Tibial nerve (tissue), 4 donors: Measurements from ENCODE around the gene CD244. TPM values are rescaled to one million over a fixed set of nuclear protein-coding genes. Genes with fewer than 3 reads are reported as not detected.

Experiments used
- DNase-seq, 2 donors: peaks; one replicate each; pipeline ENCODE4 v3.0.0-alpha.2; 2019; ENCODE audit warnings: low spot score in 2 of 2
- H3K27ac ChIP-seq, 4 donors: fragments of 200-600 bp; sonication (generic) in 3 of 4; one replicate each; pipeline ENCODE4 v1.5.1; 2017 to 2019; ENCODE audit warnings: mild to moderate bottlenecking in 1 of 4
- H3K27me3 ChIP-seq, 2 donors: fragments of 200-600 bp; sonication (generic) in 1 of 2; one replicate each; pipeline versions ENCODE4 v1.5.1 to v1.6.0; 2017 to 2019
- H3K36me3 ChIP-seq, 3 donors: fragments of 200-600 bp; sonication (generic); one replicate each; pipeline ENCODE4 v1.5.1; 2018 to 2019
- H3K4me1 ChIP-seq, 4 donors: fragments of 200-600 bp; sonication (generic) in 3 of 4; one replicate each; pipeline ENCODE4 v1.5.1; 2017 to 2019
- H3K4me3 ChIP-seq, 4 donors: fragments of 200-600 bp; sonication (generic) in 3 of 4; one replicate each; pipeline ENCODE4 v1.5.1; 2017 to 2019; ENCODE audit warnings: mild to moderate bottlenecking in 1 of 4, moderate library complexity in 1 of 4
- H3K9me3 ChIP-seq, 4 donors: fragments of 200-600 bp; sonication (generic) in 3 of 4; one replicate each; pipeline ENCODE4 v1.5.1; 2017 to 2019
- EP300 ChIP-seq, 2 donors: sonication (generic); formaldehyde crosslinking; IDR thresholded peaks; one replicate each; pipeline ENCODE4 v1.6.1; 2017; ENCODE audit warnings: antibody characterized with exemption in 2 of 2, mild to moderate bottlenecking in 1 of 2
- POLR2A ChIP-seq, 2 donors: fragments of 450-650 bp; IDR thresholded peaks; one replicate each; pipeline ENCODE4 v1.6.1; 2017; ENCODE audit warnings: antibody characterized with exemption in 2 of 2, mild to moderate bottlenecking in 2 of 2, moderate library complexity in 2 of 2
- WGBS, 2 donors: methylation state at CpG; one replicate each; pipeline ENCODE4 v1.1.5; 2018; 5-methylcytosine and 5-hydroxymethylcytosine counted together
- total RNA-seq, 4 donors: library from RNA; depleted of rRNA; stranded (reverse); fragments of >200 nt; gene quantifications; one replicate each; pipeline ENCODE4 v1.1.0, GENCODE V29; 2016
- TF ChIP-seq, protein P1 (sequence below), 5 experiments: fragments of 200-600 bp in 3 of 5; fragments of 450-650 bp in 2 of 5; sonication (generic) in 3 of 5; IDR thresholded peaks; one replicate each; pipeline ENCODE4 v1.5.1; 2016 to 2019; ENCODE audit warnings: antibody characterized with exemption in 5 of 5, mild to moderate bottlenecking in 3 of 5, moderate library complexity in 2 of 5

The CD244 gene
- total RNA-seq, 4 donors from 2014 or later = 0.63 to 0.98 (median 0.90) TPM; not detected in 1

DNA sequence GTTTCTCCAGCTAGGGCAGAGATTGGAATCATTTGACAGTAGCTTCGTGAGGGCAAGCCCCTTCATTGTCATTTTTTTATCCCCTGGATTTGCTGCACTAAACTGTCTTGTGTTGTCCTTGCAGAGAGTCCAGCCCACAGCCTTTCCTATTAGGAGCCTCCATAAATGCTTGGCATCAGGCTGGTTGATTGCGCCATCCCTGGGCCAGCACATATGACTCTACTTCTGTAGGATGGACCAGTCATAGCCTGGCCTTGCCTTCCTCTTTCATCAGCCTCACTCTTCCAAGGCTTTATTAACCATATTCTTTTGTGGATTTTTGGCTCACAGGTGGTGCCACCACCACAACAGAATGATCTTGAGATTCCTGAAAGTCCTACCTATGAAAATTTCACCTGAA, 35.3 kb downstream of the CD244 start:
- 81 to 91% methylated on average over 2 of the region's 2 CpGs for WGBS, 2 donors
- Histone ChIP-seq H3K4me1 (no peaks in the 10 kb centered on the region), H3K9me3 (no peaks in the 10 kb centered on the region), H3K36me3 (no peaks in the 10 kb centered on the region), H3K4me3 (no peak overlapping the region), H3K27ac (no peak overlapping the region), H3K27me3 (no peaks in the 10 kb centered on the region)
- TF ChIP-seq, protein P1, sequence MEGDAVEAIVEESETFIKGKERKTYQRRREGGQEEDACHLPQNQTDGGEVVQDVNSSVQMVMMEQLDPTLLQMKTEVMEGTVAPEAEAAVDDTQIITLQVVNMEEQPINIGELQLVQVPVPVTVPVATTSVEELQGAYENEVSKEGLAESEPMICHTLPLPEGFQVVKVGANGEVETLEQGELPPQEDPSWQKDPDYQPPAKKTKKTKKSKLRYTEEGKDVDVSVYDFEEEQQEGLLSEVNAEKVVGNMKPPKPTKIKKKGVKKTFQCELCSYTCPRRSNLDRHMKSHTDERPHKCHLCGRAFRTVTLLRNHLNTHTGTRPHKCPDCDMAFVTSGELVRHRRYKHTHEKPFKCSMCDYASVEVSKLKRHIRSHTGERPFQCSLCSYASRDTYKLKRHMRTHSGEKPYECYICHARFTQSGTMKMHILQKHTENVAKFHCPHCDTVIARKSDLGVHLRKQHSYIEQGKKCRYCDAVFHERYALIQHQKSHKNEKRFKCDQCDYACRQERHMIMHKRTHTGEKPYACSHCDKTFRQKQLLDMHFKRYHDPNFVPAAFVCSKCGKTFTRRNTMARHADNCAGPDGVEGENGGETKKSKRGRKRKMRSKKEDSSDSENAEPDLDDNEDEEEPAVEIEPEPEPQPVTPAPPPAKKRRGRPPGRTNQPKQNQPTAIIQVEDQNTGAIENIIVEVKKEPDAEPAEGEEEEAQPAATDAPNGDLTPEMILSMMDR (IDR thresholded peaks at IDR 0.05) = no peak
- TF ChIP-seq POLR2A (IDR thresholded peaks at IDR 0.05) (no peak), EP300 (IDR thresholded peaks at IDR 0.05) (no peak)
- peak in 1 of 2 donors; percentile 14 for DNase-seq

DNA sequence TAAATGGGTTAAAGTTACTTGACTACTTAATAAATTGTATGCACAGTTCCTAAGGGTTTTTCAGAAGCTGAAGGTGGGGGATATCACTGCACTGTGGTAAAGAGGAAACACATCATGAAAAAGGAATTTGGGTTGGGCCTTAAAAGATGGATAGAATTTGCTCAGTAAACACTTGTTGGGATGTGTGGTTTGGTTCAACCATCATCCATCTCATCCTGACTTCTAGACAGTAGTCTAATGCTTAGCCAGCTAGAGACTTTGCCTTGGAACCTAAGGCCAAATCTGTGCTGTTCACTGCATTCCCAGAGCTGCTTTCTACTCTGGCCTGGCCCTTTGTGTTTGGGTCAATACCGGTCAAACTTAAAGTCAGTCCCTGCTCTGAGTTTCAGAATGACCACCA, 36.1 kb downstream of the CD244 start:
- no peaks in the 10 kb centered on the region for H3K9me3 ChIP-seq
- no peak overlapping the region for H3K4me3 ChIP-seq
- DNase-seq = no peak
- no peaks in the 10 kb centered on the region for H3K36me3 ChIP-seq
- 80 to 92% methylated on average over 1 of the region's 1 CpG for WGBS, 2 donors
- H3K27me3 ChIP-seq = no peaks in the 10 kb centered on the region
- TF ChIP-seq EP300 (IDR thresholded peaks at IDR 0.05) = no peak
- no peak for TF ChIP-seq POLR2A (IDR thresholded peaks at IDR 0.05)
- TF ChIP-seq, protein P1 (IDR thresholded peaks at IDR 0.05) = no peak
- H3K27ac ChIP-seq = no peak overlapping the region
- H3K4me1 ChIP-seq = no peaks in the 10 kb centered on the region

DNA sequence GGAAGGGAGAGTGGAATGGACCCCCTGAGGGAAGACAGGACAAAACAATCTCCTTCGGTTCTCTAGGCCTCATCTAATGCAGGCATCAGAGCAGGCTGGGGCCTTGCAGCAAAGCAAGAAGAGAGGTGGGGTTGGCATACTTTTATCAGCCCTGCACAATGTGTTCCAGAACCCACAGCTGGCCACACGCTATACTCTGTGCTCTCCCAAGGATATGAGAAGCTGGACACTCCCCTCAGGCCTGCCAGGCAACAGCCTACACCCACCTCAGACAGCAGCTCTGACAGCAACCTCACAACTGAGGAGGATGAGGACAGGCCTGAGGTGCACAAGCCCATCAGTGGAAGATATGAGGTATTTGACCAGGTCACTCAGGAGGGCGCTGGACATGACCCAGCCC, 39.4 kb downstream of the CD244 start:
- H3K9me3 ChIP-seq = no peaks in the 10 kb centered on the region
- no peak for DNase-seq
- peaks cover 0 to 3% of the 10 kb centered on the region in 2 donors for H3K27me3 ChIP-seq
- no peak overlapping the region for H3K27ac ChIP-seq
- H3K4me3 ChIP-seq = no peak overlapping the region
- WGBS, 2 donors = 81 to 84% methylated on average over 3 of the region's 3 CpGs
- TF ChIP-seq POLR2A (IDR thresholded peaks at IDR 0.05) (no peak), EP300 (IDR thresholded peaks at IDR 0.05) (no peak)
- TF ChIP-seq, protein P1 (IDR thresholded peaks at IDR 0.05) = no peak
- H3K4me1 ChIP-seq = no peaks in the 10 kb centered on the region
- no peaks in the 10 kb centered on the region for H3K36me3 ChIP-seq

DNA sequence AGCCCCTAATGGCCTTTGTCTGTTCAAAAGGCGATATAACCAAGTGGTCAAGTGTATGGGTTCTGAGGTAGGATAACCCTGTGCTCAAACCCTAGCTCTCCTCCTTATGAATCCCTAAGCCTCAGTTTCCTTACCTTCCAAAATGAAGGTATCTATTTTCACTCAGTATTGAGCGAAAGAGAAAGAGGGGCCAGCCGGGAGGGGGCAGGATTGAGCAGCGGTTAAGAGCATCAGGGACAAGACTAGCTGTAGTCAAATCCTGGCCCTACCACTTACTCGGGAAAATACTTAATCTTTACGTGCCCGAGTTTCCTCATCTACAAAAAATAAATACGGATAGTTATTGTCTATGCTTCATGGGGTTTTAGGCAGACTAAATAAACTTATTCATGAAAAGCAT, 41.1 kb downstream of the CD244 start:
- H3K4me3 ChIP-seq = no peak overlapping the region
- H3K4me1 ChIP-seq = no peaks in the 10 kb centered on the region
- H3K27me3 ChIP-seq = peaks cover 0 to 3% of the 10 kb centered on the region in 2 donors
- TF ChIP-seq EP300 (IDR thresholded peaks at IDR 0.05) (no peak), POLR2A (IDR thresholded peaks at IDR 0.05) (no peak)
- TF ChIP-seq, protein P1 (IDR thresholded peaks at IDR 0.05) = no peak
- no peak for DNase-seq
- no peaks in the 10 kb centered on the region for H3K36me3 ChIP-seq
- no peak overlapping the region for H3K27ac ChIP-seq
- H3K9me3 ChIP-seq = no peaks in the 10 kb centered on the region
- 72 to 79% methylated on average over 8 of the region's 8 CpGs for WGBS, 2 donors

DNA sequence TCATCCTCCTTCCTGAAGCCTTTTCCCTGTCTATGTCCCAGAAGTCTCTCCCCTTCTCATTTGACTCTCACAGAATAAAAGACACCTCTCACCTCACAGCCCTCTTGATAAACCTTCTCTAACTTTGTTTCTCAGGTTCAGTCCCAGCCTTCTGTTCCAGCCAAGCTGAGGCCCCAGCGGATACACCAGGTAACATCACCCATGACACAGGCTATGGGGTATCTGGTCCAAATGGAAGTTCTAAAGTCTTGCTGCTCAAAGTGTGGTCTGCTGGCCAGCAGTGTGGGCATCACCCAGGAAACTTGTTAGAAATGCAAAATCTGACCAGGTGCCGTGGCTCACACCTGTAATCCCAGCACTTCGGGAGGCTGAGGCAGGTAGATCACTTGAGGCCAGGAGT, 43.5 kb downstream of the CD244 start:
- 63 to 69% methylated on average over 3 of the region's 3 CpGs for WGBS, 2 donors
- Histone ChIP-seq H3K9me3 (no peaks in the 10 kb centered on the region), H3K36me3 (no peaks in the 10 kb centered on the region), H3K27me3 (peaks cover 0 to 3% of the 10 kb centered on the region in 2 donors), H3K4me3 (no peak overlapping the region), H3K27ac (no peak overlapping the region), H3K4me1 (no peaks in the 10 kb centered on the region)
- DNase-seq = no peak
- TF ChIP-seq, protein P1 (IDR thresholded peaks at IDR 0.05) = no peak
- TF ChIP-seq EP300 (IDR thresholded peaks at IDR 0.05) = no peak
- TF ChIP-seq POLR2A (IDR thresholded peaks at IDR 0.05) = no peak
